SIG-M5 treated with dmso at 0.1 percent for 504 hours (cell line): ENCODE results near the gene SMAGP.
"Not testable (repeated sequence)": the region's sequence is repeated elsewhere in the genome, so short reads cannot be mapped to it uniquely, and the experiment has no call there.

Experiments used
- DNase-seq: peaks from one replicate; lab custom pipeline; 2025; ENCODE audit not compliant: unreplicated experiment; lab: John Stamatoyannopoulos, UW

The SMAGP gene

GRCh38 chr12:51265024-51265423 is 5.2 kb downstream of the SMAGP start:
- no peak for DNase-seq

DNA sequence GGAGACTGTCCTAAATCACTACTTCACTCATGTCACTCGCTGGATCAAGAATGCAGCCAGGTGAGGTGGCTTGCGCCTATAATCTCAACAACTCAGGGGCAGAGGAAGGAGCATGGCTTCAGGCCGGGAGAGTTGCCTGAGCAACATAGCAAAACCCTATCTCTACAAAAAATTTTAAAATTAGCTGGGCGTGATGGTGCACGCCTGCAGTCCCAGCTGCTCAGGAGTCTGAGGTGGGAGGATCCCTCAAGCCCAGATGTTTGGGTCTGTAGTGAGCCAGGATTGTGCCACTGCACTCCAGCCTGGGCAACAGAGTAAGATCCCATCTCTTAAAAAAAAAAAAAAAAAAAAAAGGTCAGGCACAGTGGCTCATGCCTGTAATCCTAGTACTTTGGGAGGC is 5.9 kb downstream of the SMAGP start:
- DNase-seq = no peak

DNA sequence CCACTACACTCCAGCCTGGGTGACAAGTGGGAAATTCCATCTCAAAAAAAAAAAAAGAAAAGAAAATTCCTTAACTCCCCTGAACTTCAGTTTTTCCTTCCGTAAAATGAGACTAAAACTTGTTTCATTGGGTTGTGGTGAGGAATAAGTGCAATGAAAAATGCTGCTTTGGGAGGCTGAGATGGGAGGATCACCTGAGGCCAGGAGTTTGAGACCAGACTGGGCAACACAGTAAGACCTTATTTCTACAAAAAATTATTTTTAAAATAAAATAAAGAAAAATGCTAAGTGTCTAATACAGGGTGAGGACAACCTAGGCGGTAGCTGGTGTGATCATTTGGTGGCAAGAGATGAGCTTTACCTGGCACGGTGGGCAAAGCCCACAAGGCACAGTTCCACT is 6.9 kb downstream of the SMAGP start:
- no peak for DNase-seq

DNA sequence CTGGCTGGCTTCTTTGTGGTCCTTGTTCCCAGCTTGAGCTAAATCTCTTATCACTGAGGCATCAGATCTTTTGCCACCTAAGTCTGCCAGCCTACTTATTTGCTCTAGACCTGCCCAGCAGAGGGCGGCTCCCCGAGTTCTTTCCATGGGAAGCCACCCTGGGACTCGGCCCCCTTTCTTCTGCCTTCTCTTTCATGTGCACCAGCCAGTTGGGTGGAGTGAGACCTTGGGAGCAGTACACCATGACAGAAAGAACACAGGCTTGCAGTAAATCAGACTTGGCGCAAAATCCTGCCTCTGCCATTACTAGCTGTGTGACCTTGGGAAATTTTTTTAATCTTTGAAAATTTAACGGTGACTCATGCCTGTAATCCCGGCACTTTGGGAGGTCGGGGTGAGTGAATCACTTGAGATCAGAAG is 7.4 kb downstream of the SMAGP start:
- DNase-seq = peak; percentile 77

- DNase-seq = not testable (repeated sequence)
These were observed 10.6 kb downstream of the SMAGP start for GRCh38 chr12:51259600-51259999.

GRCh38 chr12:51254536-51254935 is 15.7 kb downstream of the SMAGP start:
- no peak for DNase-seq

- no peak for DNase-seq
These were observed 16.9 kb downstream of the SMAGP start for GRCh38 chr12:51253276-51253675.

- DNase-seq = no peak
These were observed 22.6 kb downstream of the SMAGP start for GRCh38 chr12:51247523-51248206.

- DNase-seq = peak; percentile 91
These were observed 23.9 kb downstream of the SMAGP start for GRCh38 chr12:51246254-51246853.

GRCh38 chr12:51245476-51246253 is 24.6 kb downstream of the SMAGP start:
- DNase-seq = no peak

DNA sequence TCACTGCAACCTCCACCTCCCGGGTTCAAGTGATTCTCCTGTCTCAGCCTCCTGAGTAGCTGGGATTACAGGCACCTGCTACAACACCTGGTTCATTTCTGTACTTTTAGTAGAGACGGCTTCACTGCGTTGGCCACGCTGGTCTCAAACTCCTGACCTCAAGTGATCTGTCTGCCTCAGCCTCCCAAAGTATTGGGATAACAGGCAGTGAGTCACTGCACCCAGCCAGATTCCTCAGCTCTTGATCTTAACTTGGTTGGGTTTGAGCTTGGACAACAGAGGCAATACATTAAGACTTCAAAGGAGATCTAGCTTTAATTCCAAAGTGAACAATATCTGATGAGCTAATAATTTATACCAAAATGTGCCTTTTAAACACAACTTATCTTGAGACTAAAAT is 25.9 kb downstream of the SMAGP start:
- DNase-seq = no peak

DNA sequence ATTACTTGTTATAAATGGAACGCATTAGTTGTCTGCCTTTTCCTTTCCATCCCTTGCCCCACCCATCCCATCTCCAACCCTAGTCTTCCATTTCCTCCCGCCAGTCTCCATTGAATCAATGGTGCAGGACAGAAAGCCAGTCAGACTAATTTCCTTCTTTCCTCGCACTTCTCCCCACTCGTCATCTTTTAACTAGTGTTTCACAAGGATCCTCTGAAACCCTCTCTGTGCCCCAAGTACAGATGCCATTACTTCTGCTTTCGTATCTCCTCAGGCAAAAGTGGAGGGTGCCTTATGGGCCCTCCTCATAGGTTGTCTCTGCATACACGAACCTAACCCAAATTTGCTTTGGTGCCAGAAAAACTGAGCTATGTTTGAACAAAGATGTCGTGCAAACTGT is 27.3 kb downstream of the SMAGP start:
- DNase-seq = peak; percentile 96

DNA sequence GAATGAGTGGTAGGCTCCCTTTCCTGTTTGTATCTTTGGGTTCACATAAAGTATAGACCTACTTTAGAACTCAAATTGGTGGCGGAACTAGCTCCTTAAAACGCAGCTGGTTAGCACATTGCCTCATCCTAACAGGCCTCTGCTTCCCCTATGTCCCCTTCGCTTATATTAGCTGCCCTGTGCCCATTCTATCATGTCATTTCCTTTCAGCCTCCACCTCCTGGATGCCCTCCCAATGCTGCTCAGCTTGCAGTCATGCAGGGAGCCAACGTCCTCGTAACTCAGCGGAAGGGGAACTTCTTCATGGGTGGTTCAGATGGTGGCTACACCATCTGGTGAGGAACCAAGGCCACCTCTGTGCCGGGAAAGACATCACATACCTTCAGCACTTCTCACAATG is 28.1 kb downstream of the SMAGP start:
- DNase-seq = peak; percentile 97

- DNase-seq = no peak
These were observed 29.2 kb downstream of the SMAGP start for GRCh38 chr12:51240971-51241370.

DNA sequence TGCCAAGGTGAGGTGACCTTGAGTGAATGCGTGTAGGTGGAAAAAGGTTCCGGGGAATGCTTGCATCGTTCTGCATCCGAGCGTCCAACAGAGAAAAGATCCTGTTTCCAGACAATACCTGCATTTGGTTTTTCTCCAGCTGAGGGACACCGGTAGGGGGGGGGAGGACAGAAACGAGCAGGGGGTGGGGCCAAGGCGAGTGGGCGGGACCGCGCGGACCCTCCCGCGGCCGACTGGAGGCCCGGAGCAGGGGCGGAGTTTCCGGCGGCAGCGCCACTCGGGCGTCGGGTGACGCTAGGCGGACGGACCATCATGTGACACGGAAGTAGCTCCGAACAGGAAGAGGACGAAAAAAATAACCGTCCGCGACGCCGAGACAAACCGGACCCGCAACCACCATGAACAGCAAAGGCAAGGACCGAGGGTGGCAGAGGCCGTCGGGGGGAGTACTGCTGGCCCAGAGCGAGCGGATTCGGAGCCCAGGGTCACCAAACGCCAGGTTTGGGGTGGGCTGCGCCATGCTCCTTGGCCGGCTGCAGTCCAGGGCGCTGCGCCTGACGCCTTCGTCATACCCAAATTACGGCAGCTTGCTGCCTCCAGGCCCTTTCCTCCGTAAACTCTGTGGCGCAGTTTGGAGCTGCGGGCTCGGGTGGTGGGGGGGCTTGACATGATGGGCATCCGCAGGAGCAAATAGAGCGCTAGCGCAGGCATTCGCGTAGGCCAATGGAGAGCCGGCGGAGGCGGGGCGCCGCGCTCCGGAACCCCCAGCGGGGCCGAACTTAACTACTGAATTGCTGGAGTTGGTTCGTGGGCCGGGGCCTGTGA is 31.5 kb downstream of the SMAGP start, which contains the start of gene DAZAP2:
DAZAP2 (plus strand) TSS at position 317 of the 825 bp plus-strand sequence; CDS start at position 399, 82 bp downstream.
- DNase-seq = peak; percentile 94

GRCh38 chr12:51238037-51238509 is 32.1 kb downstream of the SMAGP start:
- no peak for DNase-seq

- DNase-seq = no peak
These were observed 35.7 kb downstream of the SMAGP start for GRCh38 chr12:51234530-51234929.

DNA sequence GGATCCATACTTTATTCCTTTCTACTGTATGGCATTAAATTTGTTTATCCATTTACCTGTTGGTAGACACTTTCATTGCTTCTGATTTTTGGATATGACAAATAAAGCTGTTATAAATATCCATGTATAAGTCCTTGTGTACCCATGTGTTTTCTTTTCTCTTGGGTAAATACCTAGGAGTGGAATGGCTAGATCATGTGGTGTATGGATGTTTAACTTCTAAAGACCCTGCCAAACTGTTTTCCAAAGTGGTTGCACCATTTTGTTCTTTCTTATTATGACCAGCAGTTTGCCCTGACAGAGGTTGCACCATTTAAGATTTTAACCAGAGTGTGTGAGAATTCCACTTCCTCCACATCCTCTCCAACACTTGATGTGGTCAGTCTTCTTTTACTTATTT is 37.6 kb downstream of the SMAGP start:
- no peak for DNase-seq

- no peak for DNase-seq
These were observed 41.0 kb downstream of the SMAGP start for GRCh38 chr12:51229116-51229809.

DNA sequence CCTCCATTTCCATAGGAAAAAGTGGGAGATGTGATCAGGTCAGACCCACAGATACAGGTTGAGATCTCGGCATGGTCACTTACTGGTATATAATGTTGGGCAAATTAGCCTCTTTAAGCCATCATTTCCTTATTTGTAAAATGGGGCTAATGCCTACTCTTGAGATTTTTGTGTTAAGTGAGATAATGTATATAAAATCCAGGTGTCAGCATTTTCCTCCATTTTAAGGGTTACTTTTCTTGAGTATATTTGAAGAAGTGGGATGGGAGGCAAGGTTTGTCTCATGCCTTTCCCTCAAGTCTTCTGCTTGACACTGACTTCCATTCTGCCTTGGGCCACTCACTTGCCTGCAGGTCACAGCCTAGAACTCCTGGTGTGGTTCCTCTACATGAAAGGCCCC is 42.3 kb downstream of the SMAGP start:
- no peak for DNase-seq
